RKO (cell line): ENCODE data around the gene TSPEAR.

Source experiments
- DNase-seq: peaks from one replicate; pipeline ENCODE4 v3.0.0-alpha.2; 2016; ENCODE audit warnings: low spot score

TSPEAR gene

DNA sequence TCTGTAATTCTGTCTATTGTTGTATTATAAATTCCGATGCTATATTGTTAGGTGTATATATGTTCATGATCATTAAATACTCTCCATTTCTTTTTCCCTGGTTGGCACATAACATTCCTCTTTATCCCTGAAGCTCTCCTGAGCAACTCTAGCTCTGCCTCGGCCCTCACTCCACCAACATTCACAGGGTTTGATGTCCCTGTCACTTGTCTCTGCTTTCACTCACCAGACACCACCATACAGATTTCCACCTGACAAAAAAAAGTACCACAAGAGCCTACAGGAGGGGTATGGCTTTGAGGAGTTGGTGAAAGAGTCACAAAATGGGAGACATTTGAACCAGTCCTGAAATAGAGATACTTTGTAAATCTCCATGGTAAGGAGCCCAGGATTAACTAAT lies 8.8 kb upstream of the TSPEAR start:
- DNase-seq, result no peak

DNA sequence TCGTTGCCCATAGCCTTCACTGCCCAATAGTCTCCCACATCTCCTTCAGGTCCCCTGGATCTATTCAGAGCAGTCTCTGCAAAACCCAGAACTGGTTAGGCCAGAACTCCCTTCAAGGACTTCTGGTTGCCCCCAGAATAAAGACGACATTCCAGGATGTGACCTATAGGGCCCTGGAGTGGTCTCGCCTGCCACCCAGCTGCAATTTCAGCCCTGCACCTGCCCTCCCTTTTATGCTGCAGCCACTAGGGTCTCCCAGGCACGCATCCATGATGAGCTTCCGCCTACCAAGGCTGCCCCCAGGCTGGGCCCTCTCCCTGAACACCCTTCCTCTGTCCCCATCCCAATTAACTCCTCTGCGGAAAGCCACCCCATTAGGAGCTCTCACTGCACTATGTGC lies 7.2 kb upstream of the TSPEAR start:
- no peak for DNase-seq

DNA sequence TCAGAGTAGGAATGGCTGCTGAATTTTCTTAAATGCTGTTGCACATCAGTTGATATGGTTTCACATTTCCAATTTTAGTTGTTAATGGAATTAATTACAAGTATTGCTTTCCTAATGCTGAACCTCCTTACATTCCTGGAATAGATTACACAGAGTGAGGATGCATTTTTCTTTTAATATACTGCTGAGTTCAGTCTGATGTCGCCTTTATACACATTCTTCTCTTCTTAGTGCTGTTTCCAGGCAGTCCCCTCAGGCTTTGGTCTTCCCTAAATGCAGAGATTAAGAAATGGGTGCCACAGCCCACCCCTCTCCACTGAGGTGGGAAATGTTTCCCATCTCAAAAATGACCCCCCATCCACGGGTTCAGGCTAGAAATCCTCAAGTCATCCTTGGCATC lies 6.7 kb upstream of the TSPEAR start:
- no peak for DNase-seq

DNA sequence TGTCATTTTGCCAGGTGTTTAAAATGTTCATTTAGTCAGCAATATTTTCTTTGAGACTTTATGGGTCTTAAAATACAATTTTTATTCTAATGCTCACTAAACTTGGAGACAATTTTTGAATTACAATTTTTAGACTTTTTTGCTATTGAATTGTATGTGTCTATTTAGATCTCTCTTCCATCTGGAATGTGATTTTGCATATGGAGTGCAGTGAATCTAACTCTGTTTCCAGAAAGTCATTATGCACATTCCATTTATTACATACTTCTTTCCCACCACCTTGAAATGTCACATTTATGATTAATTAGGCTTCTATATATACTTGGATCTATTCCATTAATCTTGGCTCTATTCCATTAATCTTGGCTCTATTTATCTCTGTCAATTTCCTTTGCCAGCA lies 5.6 kb upstream of the TSPEAR start:
- no peak for DNase-seq

DNA sequence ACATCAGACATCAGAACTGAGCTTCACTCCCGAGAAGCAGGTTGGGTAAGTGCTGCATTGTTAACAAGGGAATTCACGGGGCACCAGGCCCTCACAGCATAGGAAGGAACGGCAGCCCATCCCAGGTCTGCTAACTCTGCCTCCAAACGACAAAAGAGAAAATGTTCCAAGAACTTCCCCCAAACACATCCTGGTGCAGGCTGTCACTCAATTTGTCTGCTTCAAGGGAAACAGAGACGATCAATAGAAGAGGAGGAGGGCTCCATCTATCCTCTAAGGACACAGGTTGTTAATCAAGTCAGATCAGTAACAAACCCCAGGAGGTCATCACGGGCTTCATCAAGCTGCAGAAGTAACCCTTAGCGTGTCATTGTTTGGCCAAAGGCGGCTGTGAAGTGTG lies 3.5 kb upstream of the TSPEAR start:
- DNase-seq, result no peak

DNA sequence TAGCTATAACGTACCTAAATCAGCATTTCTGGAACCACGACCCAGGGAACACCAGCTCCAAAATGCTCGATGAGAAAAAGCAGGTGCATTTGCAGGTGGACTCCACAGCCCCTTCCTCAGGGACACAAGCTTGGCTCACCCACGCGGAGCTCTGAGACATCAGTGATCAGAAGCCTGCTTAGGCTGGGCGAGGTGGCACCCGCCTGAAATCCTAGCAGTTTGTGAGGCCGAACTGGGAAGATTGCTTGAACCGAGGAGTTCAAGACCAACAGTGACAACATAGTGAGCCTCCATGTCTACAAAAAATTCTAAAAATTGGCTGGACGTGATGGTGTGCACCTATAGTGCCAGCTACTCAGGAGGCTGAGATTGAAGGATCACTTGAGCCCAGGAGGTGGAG lies 2.5 kb upstream of the TSPEAR start:
- DNase-seq, result no peak

DNA sequence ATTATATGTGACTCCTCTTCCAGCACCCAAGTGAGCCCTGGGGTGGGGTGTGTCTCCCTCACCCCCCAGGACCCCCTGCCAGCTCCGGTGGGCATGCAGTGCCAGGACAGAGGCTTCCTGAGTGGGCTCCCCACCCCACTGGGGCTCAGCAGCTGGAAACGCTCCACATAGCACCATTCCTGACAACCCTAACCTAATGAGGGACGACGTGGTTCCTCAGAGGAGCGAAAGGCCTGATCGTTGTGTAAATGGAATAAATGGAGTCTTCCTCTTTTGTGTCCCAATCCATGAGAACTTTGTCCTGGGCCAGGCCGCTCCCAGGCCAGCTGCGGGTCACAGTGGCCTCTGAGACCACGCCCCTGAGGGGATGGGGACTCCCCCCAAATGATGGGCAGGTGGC lies 1.8 kb upstream of the TSPEAR start:
- no peak for DNase-seq

DNA sequence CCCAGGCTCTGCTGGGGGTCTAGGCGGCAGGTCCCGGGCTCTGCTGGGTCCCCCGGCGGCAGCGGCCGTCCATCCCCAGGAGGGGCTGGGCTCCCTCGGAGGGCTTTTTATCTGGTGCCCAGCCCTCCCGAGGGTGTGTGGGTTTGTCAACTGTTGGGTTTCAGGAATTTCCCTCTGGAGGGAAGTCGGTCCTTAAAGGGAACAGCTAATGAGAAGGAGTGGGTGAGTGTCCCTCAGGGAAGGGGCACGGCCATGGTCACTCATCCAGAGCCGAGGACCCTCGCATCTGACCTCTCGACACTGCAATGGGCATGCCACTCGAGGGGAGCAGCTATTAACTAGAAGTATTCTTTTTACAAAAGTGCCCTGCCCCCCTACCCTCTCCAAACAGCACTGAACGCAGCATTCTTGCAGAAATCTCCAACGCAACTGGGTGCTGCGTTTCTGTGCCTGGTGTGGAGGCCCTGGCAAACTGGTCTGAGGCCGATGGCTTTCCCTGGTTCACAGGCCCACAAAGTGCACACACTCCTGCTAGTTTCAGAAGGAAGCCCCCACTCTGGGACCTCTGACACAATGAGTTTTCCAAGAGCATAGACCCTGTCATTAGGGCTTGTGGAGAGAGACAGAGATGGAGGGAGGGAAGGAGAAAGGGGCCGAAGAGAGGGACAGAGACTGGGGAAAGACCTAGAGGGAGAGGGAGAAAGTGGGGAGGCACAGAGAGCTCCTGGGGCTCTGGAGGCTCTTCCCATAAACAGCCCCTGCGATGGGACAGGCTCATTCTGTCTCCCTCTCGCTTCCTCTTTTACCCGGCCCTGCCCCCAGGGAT lies 1.0 kb upstream of the TSPEAR start:
- DNase-seq, result no peak

DNA sequence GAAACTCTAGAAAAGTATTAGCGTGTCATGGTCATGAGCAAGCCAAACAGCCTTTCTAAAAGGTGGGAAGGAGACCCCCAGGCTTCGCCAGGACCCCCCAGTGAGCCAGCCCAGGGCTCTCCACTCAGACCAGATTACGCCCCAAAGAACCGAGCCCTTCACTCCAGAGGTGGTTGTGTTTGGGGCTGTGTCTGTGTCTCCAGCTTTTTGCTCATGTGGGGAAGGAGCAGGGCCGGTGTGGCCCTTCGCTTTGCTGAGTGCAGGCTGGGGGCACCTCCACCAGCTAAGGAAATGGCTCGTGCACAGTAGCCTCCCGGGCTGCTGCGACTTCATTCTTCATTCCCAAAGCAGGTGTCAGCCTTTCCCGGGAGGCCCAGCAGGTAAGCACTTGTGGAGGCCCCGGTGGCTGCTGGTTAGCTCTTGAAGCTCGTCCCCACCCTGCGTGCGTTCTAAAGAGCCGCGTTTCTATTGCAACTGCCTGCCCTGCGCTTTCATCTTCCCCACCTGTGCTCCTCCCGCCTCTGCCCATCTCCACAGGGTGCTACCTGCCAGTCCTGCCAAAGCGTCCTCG lies 531 bp downstream of the TSPEAR start:
- no peak for DNase-seq

DNA sequence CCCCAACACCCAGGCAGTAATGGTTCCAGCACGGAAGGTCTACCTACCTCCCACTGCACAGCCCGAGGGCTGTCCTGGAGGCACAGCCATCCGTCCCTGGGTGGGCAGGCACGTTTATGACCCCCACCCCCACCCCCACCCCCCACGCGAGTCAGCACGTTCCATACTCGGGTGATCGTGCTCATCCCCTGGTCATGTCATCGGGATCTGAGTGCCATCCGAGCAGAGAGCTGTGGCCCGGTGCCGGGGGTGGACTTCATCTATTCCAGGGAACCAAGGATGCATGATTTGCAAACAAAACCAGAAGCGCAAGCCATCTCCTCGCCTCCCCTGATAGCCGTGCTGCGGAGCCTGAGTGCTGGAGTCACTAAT lies 1.1 kb downstream of the TSPEAR start:
- no peak for DNase-seq

DNA sequence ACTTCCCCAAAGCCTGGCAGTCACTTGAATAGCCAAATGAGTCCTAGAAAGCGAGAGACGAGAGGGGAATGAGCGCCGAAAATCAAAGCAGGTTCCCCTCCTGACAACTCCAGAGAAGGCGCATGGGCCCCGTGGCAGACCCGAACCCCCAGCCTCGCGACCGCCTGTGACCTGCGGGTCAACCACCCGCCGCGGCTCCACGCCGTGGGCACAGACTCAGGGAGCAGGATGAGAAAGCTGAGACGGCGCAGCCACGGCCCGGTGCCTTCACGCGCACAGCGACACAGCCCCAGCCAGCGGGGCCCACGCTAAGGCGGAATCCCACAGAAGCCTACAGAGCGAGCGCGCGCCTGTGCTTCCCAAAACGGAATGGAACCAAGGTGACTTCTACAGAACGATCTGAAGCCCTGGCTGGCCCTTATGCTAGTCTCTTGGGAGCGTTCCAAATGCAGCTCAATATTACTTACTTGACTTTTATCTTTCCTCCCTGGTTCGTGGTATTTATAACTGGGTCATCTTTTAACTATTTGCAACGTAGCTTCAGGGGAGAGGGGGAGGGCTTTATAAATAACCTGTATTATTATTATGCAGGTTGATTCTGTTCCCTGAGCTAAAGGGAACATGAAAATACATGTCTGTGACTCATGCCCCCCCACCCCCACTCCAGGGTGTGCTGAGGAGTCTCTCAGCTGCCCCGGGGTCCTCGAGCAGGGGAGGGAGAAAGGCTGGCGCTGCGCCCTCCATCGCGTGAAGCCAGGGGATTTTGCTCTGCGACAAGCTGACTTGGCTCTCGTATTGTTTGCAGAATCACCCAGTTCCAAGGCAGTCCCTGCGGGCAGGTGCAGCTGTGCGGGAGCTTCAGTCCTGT lies 1.7 kb downstream of the TSPEAR start:
- DNase-seq, result no peak

DNA sequence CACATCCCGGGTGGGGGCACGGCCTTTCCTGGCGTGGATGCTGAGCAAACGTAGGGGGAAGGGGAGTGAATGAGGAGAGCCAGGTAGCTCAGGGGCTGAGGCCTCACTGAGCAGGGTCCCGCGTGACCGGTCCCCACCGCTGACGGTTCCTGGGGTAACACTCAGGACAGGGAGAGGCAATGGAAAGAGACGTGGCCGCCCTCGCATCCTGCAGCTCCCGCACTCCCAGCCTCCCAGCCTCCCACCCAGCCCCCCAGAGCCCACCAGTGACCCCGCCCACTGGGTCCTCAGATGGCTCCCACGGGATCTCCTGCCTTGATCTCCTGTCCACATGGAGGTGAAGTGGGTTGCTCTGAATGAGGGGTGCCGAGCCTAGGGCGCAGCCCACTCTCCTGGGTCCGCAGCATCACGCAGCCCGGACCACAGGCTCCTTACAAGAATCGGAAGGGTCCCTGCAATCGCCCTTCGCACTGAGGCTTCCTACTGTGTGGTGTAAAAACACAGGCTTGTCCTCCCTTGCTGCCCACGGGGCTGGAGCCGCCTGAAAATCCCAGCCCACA lies 2.4 kb downstream of the TSPEAR start:
- no peak for DNase-seq

DNA sequence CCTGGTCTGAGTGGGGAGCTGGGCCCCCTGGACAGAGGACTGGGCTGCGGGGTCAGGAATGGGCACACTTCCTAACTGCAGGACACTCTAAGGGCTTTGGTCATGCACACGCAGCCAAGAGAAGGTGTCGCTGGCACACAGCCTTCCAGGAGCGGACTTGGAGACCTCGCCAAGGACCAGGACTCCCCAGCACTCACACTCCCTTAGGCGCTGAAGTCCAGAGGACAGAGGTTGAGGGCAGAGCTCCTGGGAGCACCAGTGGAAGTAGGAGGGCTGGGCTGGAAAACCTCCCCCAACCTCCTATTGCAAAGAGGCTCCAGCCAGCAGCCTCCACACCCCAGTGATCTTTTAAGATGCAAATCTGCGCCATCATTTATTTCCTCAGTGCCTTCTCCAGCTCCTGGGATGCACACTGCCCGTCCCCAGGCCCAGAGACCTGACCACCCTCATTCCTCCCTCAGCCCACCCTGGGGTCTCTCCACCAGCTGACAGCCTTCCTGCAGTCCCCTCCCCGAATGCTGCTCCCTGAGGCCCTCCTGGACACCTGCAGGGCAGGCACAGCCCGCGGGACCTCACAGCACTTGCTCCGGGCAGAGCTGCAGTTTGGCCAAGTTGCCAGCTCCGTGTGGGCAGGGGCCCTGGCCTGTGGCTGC lies 3.0 kb downstream of the TSPEAR start:
- no peak for DNase-seq

DNA sequence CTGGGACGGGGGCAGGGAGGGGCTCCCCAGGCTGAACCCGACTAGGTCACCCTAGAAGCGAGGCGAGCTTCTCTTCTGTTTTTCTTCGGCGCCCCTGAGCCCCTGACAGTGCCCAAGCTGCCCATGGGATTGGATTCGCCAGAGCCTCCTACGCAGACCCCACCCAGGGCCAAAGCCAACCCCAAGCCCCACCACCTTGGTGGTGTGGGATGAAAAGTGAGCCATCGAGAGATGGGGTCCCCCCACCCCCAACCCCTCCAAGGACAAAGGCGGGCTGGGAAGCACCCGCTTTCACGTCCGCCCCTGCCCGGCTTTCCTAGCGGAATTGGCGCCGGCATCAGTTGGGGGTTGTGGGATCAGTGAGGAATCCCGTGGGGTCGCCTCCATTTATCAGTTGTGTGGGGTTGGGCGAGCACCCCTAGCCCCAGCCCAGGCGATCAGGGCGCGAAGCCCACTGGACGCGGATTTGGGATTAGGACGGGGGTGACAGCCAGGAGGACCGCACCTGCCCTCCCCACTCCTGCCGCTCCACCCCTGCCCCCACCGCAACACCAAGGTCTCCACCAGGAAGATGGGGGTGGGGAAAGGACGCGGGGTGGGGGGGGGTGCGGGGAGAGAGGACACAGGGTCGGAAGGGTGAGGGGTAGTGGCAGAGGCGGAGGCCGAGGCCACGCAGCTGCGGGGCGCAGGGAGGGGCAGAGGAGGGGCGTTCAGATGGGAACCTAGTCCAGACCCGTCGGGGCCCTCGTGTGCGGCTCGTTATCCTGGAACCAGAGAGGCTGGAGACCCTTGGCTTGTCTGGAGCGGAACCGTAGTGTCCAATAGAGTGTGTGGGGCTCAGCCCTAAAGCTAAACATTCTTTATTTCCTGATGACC lies 4.4 kb downstream of the TSPEAR start:
- DNase-seq, result no peak

DNA sequence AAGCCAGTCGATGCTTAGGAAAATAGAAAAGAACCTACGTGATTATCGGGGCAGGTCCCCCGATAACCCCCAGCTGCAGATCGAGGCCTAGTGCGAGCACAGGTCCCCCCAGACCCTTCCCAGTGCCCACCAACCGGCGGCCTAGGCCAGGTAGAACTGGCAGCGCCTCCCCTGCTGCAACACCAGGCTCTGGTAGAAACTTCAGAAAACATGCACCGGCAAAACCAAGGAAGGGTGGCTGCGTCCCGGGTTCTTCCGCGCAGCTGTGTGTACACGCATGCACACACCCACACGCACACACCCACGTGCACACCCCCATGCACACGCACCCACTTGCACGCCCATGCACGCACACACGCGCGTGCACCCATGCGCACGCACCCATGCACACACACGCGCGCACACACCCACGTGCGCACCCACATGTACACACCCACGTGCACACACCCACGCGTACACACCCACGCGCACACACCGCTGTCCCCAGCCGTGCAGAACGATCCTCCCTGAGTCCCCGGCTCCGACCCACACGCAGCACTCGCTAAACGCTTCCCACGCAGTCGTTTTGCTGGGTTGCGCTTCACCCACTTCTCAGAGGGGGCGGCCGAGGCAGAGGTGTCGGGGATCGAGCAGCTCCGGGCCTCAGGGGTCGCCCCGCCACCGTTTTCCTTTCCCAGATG lies 5.2 kb downstream of the TSPEAR start:
- DNase-seq, result no peak

DNA sequence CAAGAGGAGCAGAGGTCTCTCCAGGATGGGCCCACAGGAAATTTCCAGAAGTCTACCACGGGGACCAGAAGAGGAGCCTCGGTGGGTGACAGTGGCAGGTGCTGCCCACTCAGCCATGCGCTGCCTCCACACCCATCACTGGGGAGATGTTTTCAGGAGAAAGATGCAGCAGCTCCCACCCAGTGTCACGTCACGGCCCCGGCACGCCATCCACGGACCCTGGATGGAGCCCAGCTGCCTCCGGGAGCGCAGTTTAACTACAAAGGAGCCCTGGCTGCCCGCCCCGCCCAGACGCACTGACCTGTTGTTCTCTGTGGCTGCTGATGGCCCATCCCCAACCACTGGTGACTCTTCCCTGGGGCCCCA lies 6.8 kb downstream of the TSPEAR start:
- DNase-seq, result no peak

DNA sequence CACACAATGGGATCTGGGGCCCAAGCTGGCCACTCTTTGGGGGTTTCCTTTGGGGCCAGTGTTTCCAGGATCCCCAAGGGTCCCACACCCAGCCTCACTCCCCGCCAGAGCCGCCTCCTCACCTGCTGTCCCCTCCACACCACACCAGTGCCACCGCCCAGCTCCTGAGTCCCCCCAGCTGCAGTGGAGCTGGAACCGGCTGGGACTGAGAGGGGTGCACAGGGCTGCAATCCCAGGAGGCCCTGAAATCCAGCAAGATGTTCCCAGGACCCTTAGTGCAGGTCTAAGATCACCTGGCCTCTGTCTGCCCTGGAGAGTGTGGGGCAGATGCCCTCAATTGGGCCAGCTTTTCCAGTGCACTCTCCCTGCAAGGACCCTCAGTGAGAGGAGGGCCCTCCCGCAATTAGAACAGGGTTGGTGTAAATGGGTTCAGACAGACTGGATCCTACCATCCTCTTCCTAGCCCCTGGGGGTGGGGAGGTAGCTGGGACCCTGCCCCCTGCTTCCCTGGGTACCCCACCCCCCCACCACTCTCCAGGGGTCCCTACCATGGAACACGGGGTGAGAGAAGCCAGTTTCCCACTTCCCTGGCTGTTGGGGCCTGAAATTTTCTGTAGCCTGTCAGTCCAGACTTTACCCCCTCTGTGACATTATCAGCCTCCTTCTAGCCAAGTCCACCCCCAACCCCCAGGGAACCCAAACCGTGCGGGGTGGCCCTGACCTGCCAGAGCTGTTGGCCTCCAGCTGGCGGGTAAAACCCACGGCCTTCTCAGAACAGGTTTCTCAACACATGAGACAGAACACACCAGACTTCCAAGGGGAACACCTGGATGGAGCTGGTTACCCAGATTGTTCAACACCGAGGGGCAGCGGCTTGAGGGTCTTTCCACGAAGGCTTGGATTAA lies 7.4 kb downstream of the TSPEAR start:
- no peak for DNase-seq

DNA sequence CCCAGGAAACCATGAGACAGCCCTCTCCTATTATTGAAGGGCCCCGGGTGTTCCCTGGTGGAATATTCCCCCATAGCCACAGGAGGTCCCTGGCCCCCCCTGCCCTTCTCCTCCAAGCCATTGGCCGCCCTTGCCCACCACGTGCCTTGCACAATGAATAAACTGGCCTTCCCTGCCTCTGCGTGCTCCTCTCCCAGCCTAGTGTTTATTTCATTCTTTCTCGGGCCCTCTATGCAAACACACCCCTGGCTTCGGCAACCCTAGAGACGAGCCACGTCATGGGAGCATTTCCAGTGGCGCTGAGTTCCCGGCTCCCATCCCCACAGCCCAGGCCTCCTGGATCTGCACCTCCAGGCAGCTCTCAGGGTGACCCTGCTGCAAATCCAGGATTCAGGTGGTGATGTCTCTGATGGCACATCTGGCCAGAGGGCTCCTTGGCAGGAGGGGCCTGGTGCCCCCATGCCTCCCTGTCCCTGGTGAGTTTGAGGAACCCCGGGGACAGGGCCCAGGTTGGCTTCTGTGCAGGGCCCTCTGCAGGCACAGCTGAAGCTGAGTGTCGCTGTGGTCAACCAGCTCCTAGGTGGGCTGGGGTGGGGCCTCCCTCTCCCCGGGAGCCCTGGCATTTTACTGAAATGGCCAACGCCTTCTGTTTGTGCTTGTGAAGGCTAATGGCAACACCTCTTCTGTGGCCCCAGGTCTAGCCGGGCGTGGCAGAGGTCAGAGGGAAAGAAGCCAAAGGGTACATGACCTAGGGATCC lies 8.2 kb downstream of the TSPEAR start:
- DNase-seq, result no peak
